Thymus (tissue), 11 donors: ENCODE results near the gene WDR12. TPM values are rescaled to one million over a fixed set of nuclear protein-coding genes. Genes with fewer than 3 reads are reported as not detected.
"Not testable (repeated sequence)": the region's sequence is repeated elsewhere in the genome, so short reads cannot be mapped to it uniquely, and the experiment has no call there.

Experiments
- DNase-seq, 9 donors: peaks; one replicate each; pipeline ENCODE4 v3.0.0-alpha.2; 2013; ENCODE audit warnings: low spot score in 9 of 9, low read depth in 6 of 9, missing footprints in 1 of 9
- H3K27ac ChIP-seq, 2 donors: one replicate each; pipeline ENCODE4 v1.5.1; 2013; ENCODE audit warnings: control low read depth in 1 of 2, low read depth in 1 of 2, low read length in 1 of 2, mild to moderate bottlenecking in 1 of 2, moderate library complexity in 1 of 2
- H3K27me3 ChIP-seq, 2 donors: one replicate each; pipeline ENCODE4 v1.5.1; 2013; ENCODE audit warnings: low read length in 1 of 2; ENCODE audit not compliant: control insufficient read depth in 2 of 2, insufficient read depth in 1 of 2
- H3K36me3 ChIP-seq, 2 donors: one replicate each; pipeline ENCODE4 v1.5.1; 2013; ENCODE audit warnings: low read length in 1 of 2, mild to moderate bottlenecking in 1 of 2, moderate library complexity in 1 of 2; ENCODE audit not compliant: control insufficient read depth in 2 of 2, insufficient read depth in 2 of 2
- H3K4me1 ChIP-seq, 2 donors: one replicate each; pipeline ENCODE4 v1.5.1; 2013; ENCODE audit warnings: low read length in 2 of 2; ENCODE audit not compliant: control insufficient read depth in 2 of 2, insufficient read depth in 2 of 2
- H3K4me3 ChIP-seq, 2 donors: one replicate each; pipeline ENCODE4 v1.5.1; 2013; ENCODE audit warnings: low read length in 2 of 2, control low read depth in 1 of 2, mild to moderate bottlenecking in 1 of 2
- H3K9me3 ChIP-seq, 2 donors: one replicate each; pipeline ENCODE4 v1.5.1; 2013; ENCODE audit warnings: low read length in 1 of 2, mild to moderate bottlenecking in 1 of 2; ENCODE audit not compliant: control insufficient read depth in 2 of 2, insufficient read depth in 1 of 2
- WGBS: extraction: QIAGEN DNeasy Blood & Tissue Kit; methylation state at CpG from one replicate; pipeline ENCODE4 v1.1.7; 2013; 5-methylcytosine and 5-hydroxymethylcytosine counted together
- polyA plus RNA-seq: library from polyadenylated mRNA; stranded (reverse); fragments of 200-250 nt; gene quantifications from one replicate; pipeline ENCODE4 v1.2.3, GENCODE V29; 2013
- total RNA-seq: library from RNA; stranded (reverse); fragments of 120-200 nt; gene quantifications from one replicate; pipeline ENCODE4 v1.2.4, GENCODE V29; 2013
- donor health status: healthy.

Gene WDR12
- total and polyA plus RNA-seq, 2 donors = 19.8 to 38.9 TPM

- H3K27me3 ChIP-seq, DNase-seq, H3K9me3 ChIP-seq, H3K27ac ChIP-seq, H3K4me1 ChIP-seq, H3K36me3 ChIP-seq, H3K4me3 ChIP-seq: not testable (repeated sequence)
- 98% methylated on average over 5 of the region's 5 CpGs for WGBS
Measured at GRCh38 chr2:202910250-202910649, 1.2 kb downstream of the WDR12 start.

DNA sequence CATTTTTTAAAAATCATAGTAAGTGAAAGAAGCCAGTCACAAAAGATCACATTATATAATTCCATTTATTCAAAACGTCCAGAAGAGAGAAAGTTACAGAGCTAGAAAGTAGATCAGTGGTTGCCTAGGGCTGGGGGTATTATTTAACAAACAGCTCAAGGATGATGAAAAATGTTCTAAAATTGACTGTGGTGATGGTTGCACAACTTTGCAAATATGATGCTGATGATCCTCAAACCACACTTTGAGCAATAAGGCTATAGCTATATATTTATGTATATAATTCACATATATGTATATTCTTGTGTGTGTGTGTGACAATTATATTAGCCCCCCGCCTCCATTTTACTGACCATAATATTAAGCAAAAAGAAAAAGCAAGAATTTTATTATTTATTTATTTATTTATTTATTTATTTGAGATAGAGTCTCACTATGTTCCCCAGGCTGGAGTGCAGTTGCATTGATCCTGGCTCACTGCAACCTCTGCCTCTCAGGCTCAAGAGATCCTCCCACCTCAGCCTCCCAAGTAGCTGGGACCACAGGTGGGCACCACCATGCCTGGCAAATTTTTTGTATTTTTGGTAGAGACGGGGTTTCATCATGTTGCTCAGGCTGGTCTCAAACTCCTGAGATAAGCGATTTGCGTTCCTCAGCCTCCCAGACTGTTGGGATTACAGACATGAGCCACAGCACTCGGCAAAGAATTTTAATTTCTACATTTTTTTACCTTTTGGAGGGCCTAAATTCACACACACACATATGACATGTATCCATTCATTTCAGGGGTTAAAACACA lies 1.9 kb downstream of the WDR12 start:
- Histone ChIP-seq H3K4me3 (no peak overlapping the region), H3K4me1 (peaks cover 3 to 5% of the 10 kb centered on the region in 2 donors), H3K9me3 (no peaks in the 10 kb centered on the region), H3K27ac (no peak overlapping the region), H3K27me3 (no peaks in the 10 kb centered on the region), H3K36me3 (peaks cover 0 to 5% of the 10 kb centered on the region in 2 donors)
- no peak for DNase-seq
- WGBS = 98% methylated on average over 6 of the region's 6 CpGs

- peaks cover 0 to 5% of the 10 kb centered on the region in 2 donors for H3K36me3 ChIP-seq
- H3K27me3 ChIP-seq = no peaks in the 10 kb centered on the region
- H3K4me1 ChIP-seq = peaks cover 3 to 5% of the 10 kb centered on the region in 2 donors
- no peaks in the 10 kb centered on the region for H3K9me3 ChIP-seq
- H3K4me3 ChIP-seq = no peak overlapping the region
- 96% methylated on average over 5 of the region's 5 CpGs for WGBS
- no peak for DNase-seq
- H3K27ac ChIP-seq = no peak overlapping the region
Measured at GRCh38 chr2:202908186-202908585, 3.3 kb downstream of the WDR12 start.

DNA sequence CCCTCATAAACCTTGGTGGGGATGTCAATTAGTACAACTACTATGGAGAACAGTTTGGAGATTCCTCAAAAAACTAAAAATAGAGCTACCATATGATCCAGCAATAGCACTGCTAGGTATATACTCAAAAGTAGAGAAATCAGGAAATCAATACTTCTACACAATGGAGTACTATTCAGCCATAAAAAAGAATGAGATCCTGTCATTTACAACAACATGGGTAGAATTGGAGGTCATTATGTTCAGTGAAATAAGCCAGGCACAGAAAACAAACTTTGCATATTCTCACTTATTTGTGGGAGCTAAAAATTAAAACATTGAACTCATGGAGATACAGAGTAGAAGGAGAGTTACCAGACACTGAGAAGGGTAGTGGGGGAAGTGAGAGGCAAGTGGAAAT lies 6.0 kb downstream of the WDR12 start:
- DNase-seq, H3K9me3 ChIP-seq: not testable (repeated sequence)
- peaks cover 0 to 10% of the 10 kb centered on the region in 2 donors for H3K36me3 ChIP-seq

GRCh38 chr2:202885190-202885589 lies 26.3 kb downstream of the WDR12 start:
- DNase-seq = no peak
- peaks cover 12 to 25% of the 10 kb centered on the region in 2 donors for H3K36me3 ChIP-seq
- H3K27ac ChIP-seq = no peak overlapping the region
- H3K9me3 ChIP-seq = no peaks in the 10 kb centered on the region
- no peaks in the 10 kb centered on the region for H3K4me1 ChIP-seq
- 98% methylated on average over 7 of the region's 7 CpGs for WGBS
- H3K27me3 ChIP-seq = no peaks in the 10 kb centered on the region
- H3K4me3 ChIP-seq = no peak overlapping the region

More for the DNA sequence above, 6.0 kb downstream of the WDR12 start:
- not testable (repeated sequence) for H3K4me1 ChIP-seq, H3K27me3 ChIP-seq, H3K4me3 ChIP-seq, H3K27ac ChIP-seq

GRCh38 chr2:202883987-202884675 lies 27.3 kb downstream of the WDR12 start:
- H3K4me3 ChIP-seq = no peak overlapping the region
- DNase-seq = no peak
- no peaks in the 10 kb centered on the region for H3K27me3 ChIP-seq
- no peaks in the 10 kb centered on the region for H3K9me3 ChIP-seq
- H3K27ac ChIP-seq = no peak overlapping the region
- 91% methylated on average over 5 of the region's 5 CpGs for WGBS
- no peaks in the 10 kb centered on the region for H3K4me1 ChIP-seq
- H3K36me3 ChIP-seq = peaks cover 12 to 32% of the 10 kb centered on the region in 2 donors

DNA sequence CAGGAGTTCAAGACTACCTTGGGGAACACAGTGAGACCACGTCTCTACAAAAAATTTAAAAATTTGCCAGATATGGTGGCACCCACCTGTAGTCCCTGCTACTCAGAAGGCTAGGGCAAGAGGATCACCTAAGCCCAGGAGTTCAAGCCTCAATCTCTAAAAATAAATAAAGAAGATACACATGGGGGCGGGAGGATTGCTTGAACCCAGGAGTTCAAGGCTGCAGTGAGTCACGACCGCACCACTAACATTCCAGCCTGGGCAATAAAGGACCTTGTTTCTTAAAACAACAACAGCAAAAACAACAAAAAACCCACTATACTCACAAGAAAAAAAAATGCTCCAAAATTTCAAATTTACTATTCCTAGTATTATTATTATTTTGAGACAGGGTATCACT lies 29.9 kb downstream of the WDR12 start:
- Histone ChIP-seq H3K36me3 (peaks cover 8 to 30% of the 10 kb centered on the region in 2 donors), H3K4me3 (no peak overlapping the region), H3K4me1 (no peaks in the 10 kb centered on the region), H3K9me3 (no peaks in the 10 kb centered on the region), H3K27ac (no peak overlapping the region), H3K27me3 (no peaks in the 10 kb centered on the region)
- no peak for DNase-seq
- WGBS = 100% methylated on average over 4 of the region's 4 CpGs

GRCh38 chr2:202877699-202878098 lies 33.8 kb downstream of the WDR12 start:
- peaks cover 0 to 17% of the 10 kb centered on the region in 2 donors for H3K36me3 ChIP-seq
- DNase-seq = no peak

More at GRCh38 chr2:202877699-202878098, 33.8 kb downstream of the WDR12 start:
- Histone ChIP-seq H3K4me3 (no peak overlapping the region), H3K27ac (no peak overlapping the region), H3K4me1 (no peaks in the 10 kb centered on the region), H3K9me3 (no peaks in the 10 kb centered on the region), H3K27me3 (no peaks in the 10 kb centered on the region)
- WGBS = over 99% methylated on average over 2 of the region's 2 CpGs
